Measurements from ENCODE around the gene PTMA. TPM values are rescaled to one million over a fixed set of nuclear protein-coding genes. Genes with fewer than 3 reads are reported as not detected.
A peak's percentile ranks its signal among the peaks of the same experiment; 100 is the strongest.

Gene PTMA
- total RNA-seq, 1 experiment from 2014 or later: 1,625 TPM

- H2AFZ ChIP-seq (ENCODE audit: low read length): no peak overlapping the region
- CTCF ChIA-PET: no interaction called here
- no peaks in the 10 kb centered on the region for H3K27me3 ChIP-seq (ENCODE audit: low read length)
- no TSS peak for BruUV-seq (replicated peaks)
- DNase-seq (peak; percentile 83), ATAC-seq (peak; percentile 5)
- peaks cover 24% of the 10 kb centered on the region for H3K4me1 ChIP-seq (ENCODE audit: insufficient read depth, low read length)
- peaks cover 64% of the 10 kb centered on the region for H3K79me2 ChIP-seq (ENCODE audit: low read length)
- H3K9me2 ChIP-seq (replicated peaks; ENCODE audit: low read length): no peaks in the 10 kb centered on the region
- intact Hi-C loops (cut with micrococcal nuclease): no loop called here
- TF ChIP-seq EZH2 (IDR thresholded peaks at IDR 0.05; ENCODE audit: low read length, unreplicated experiment) (no peak), CTCF (conservative IDR thresholded peaks at IDR 0.05; ENCODE audit: low read depth, low read length) (peak; percentile 50), EZH2phosphoT487 (IDR thresholded peaks at IDR 0.05; ENCODE audit: borderline replicate concordance, low read length) (peak; percentile 97)
- H3K27ac ChIP-seq (ENCODE audit: low read length): peak overlapping the region; percentile 52
- peaks cover 38% of the 10 kb centered on the region for H4K20me1 ChIP-seq (ENCODE audit: low read length)
- POLR2A ChIA-PET (ENCODE audit: unreplicated experiment): no interaction called here
- peak overlapping the region; percentile 98 for H3K4me3 ChIP-seq (ENCODE audit: low read length)
- H3K9ac ChIP-seq (ENCODE audit: low read length): peak overlapping the region; percentile 98
- H3K36me3 ChIP-seq (ENCODE audit: low read depth, low read length): peaks cover 36% of the 10 kb centered on the region
- H3K4me2 ChIP-seq (ENCODE audit: low read length): peak overlapping the region; percentile 93
- peaks cover 15% of the 10 kb centered on the region for H3F3A ChIP-seq (ENCODE audit: low read length, unreplicated experiment)
- H3K9me3 ChIP-seq (ENCODE audit: low read length): no peaks in the 10 kb centered on the region
Observed at GRCh38 chr2:231709981-231710798, 1.9 kb downstream of the PTMA start.

GRCh38 chr2:231710799-231711676 lies 2.7 kb downstream of the PTMA start:
- intact Hi-C loops (cut with micrococcal nuclease): no loop called here
- H4K20me1 ChIP-seq (ENCODE audit: low read length): peaks cover 38% of the 10 kb centered on the region

More at GRCh38 chr2:231710799-231711676, 2.7 kb downstream of the PTMA start:
- peak overlapping the region; percentile 98 for H3K4me3 ChIP-seq (ENCODE audit: low read length)
- peak overlapping the region; percentile 98 for H3K9ac ChIP-seq (ENCODE audit: low read length)
- H3K36me3 ChIP-seq (ENCODE audit: low read depth, low read length): peaks cover 36% of the 10 kb centered on the region
- no peak for DNase-seq
- H3K4me1 ChIP-seq (ENCODE audit: insufficient read depth, low read length): peaks cover 26% of the 10 kb centered on the region
- H3K79me2 ChIP-seq (ENCODE audit: low read length): peaks cover 55% of the 10 kb centered on the region
- ChIA-PET CTCF (no interaction called here), POLR2A (ENCODE audit: unreplicated experiment) (no interaction called here)
- no peak for ATAC-seq
- no peaks in the 10 kb centered on the region for H3K9me2 ChIP-seq (replicated peaks; ENCODE audit: low read length)
- H3K27ac ChIP-seq (ENCODE audit: low read length): no peak overlapping the region
- no TSS peak for BruUV-seq (replicated peaks)
- H3K4me2 ChIP-seq (ENCODE audit: low read length): peak overlapping the region; percentile 93
- no peak for TF ChIP-seq EZH2 (IDR thresholded peaks at IDR 0.05; ENCODE audit: low read length, unreplicated experiment)
- TF ChIP-seq CTCF (conservative IDR thresholded peaks at IDR 0.05; ENCODE audit: low read depth, low read length): no peak
- TF ChIP-seq EZH2phosphoT487 (IDR thresholded peaks at IDR 0.05; ENCODE audit: borderline replicate concordance, low read length): no peak
- no peaks in the 10 kb centered on the region for H3K27me3 ChIP-seq (ENCODE audit: low read length)
- H3K9me3 ChIP-seq (ENCODE audit: low read length): no peaks in the 10 kb centered on the region
- no peak overlapping the region for H2AFZ ChIP-seq (ENCODE audit: low read length)
- peaks cover 15% of the 10 kb centered on the region for H3F3A ChIP-seq (ENCODE audit: low read length, unreplicated experiment)
